ENCODE measurements around the gene HIF1A.
"Not testable (repeated sequence)": the region's sequence is repeated elsewhere in the genome, so short reads cannot be mapped to it uniquely, and the experiment has no call there.

The HIF1A gene

DNA sequence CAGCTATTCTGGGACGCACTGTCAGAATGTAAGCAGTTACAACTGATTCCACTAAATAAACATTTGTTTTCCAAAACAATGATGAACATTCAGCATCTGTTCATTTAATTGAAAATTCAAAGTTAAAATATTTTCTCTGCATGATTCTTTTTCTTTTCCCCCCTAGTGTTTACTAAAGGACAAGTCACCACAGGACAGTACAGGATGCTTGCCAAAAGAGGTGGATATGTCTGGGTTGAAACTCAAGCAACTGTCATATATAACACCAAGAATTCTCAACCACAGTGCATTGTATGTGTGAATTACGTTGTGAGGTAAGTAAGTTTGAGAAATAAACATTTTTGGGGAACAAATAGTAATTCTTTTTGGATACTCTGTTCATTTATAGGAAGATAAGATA, 38.7 kb downstream of the HIF1A start:
- TF ChIP-seq, protein P1, sequence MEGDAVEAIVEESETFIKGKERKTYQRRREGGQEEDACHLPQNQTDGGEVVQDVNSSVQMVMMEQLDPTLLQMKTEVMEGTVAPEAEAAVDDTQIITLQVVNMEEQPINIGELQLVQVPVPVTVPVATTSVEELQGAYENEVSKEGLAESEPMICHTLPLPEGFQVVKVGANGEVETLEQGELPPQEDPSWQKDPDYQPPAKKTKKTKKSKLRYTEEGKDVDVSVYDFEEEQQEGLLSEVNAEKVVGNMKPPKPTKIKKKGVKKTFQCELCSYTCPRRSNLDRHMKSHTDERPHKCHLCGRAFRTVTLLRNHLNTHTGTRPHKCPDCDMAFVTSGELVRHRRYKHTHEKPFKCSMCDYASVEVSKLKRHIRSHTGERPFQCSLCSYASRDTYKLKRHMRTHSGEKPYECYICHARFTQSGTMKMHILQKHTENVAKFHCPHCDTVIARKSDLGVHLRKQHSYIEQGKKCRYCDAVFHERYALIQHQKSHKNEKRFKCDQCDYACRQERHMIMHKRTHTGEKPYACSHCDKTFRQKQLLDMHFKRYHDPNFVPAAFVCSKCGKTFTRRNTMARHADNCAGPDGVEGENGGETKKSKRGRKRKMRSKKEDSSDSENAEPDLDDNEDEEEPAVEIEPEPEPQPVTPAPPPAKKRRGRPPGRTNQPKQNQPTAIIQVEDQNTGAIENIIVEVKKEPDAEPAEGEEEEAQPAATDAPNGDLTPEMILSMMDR (IDR thresholded peaks at IDR 0.05; ENCODE audit: low read depth, low read length) = no peak
- H3K4me3 ChIP-seq (ENCODE audit: low read depth, low read length) = no peak overlapping the region

DNA sequence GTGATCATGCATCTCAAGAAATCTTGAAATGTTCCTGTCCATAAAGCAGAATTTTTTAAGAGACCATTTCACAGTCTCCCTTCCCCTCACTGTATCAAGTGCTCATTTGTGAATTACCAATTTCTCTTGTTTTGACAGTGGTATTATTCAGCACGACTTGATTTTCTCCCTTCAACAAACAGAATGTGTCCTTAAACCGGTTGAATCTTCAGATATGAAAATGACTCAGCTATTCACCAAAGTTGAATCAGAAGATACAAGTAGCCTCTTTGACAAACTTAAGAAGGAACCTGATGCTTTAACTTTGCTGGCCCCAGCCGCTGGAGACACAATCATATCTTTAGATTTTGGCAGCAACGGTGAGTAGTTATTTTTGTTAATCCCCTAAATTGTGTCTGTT, 41.4 kb downstream of the HIF1A start:
- TF ChIP-seq, protein P1 (IDR thresholded peaks at IDR 0.05; ENCODE audit: low read depth, low read length) = no peak
- H3K4me3 ChIP-seq (ENCODE audit: low read depth, low read length) = no peak overlapping the region

DNA sequence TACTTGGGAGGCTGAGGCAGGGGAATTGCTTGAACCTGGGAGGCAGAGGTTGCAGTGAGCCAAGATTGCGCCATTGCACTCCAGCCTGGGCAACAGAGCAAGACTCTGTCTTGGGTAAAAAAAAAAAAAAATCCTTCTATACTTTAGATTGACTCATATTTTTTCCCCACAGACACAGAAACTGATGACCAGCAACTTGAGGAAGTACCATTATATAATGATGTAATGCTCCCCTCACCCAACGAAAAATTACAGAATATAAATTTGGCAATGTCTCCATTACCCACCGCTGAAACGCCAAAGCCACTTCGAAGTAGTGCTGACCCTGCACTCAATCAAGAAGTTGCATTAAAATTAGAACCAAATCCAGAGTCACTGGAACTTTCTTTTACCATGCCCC, 42.6 kb downstream of the HIF1A start:
- no peak overlapping the region for H3K4me3 ChIP-seq (ENCODE audit: low read depth, low read length)
- TF ChIP-seq, protein P1 (IDR thresholded peaks at IDR 0.05; ENCODE audit: low read depth, low read length) = no peak

DNA sequence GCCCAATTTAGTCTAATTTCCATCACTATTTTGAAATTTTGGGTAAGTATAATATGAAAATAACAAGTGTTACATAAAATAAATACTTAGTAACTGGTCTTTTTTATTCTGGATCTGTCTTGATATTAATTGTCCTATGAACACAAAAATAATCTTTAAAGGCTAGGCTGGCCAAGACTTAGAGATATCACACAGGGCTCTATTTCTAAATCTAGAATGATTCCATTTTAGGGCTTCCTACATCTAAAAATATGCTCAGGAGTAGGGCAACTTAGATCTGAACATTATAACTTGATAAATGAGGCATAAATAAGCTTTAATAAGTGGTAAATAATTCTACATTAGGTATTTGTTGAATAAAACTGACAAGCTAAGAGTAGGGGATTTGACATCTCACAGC, 43.8 kb downstream of the HIF1A start:
- H3K4me3 ChIP-seq (ENCODE audit: low read depth, low read length) = no peak overlapping the region
- TF ChIP-seq, protein P1 (IDR thresholded peaks at IDR 0.05; ENCODE audit: low read depth, low read length) = no peak

DNA sequence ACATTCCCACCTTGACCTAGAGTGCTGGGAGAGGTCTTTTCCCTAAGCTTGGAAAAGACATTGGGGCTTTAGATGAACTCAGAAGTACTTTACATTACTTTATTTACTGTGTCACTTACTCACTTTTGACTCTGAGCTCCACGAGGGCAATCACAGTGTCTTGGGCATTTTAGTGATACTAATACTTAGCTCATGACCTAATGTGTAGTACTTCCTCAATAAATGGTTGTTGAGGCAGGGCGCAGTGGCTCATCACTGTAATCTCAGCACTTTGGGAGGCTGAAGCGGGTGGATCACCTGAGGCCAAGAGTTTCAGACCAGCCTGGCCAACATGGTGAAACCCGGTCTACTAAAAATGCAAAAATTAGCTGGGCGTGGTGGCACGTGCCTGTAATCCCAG, 47.1 kb downstream of the HIF1A start:
- TF ChIP-seq, protein P1 (IDR thresholded peaks at IDR 0.05; ENCODE audit: low read depth, low read length) = no peak
- no peak overlapping the region for H3K4me3 ChIP-seq (ENCODE audit: low read depth, low read length)

DNA sequence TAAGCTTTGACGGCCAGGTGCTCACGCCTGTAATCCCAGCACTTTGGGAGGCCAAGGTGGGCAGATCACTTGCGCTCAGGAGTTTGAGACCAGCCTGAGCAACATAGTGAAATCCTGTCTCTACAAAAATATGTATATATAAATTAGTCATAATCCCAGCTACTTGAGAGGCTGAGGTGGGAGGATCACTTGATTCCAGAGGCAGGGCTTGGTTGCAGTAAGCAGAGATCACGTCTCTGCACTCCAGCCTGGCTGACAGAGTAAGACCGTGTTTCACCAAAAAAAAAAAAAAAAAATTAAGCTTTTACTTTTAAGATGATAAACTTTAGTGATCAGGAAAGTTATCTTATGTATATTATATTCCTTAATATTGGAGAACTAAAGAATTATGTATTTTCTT, 48.9 kb downstream of the HIF1A start:
- H3K4me3 ChIP-seq (ENCODE audit: low read depth, low read length) = no peak overlapping the region
- TF ChIP-seq, protein P1 (IDR thresholded peaks at IDR 0.05; ENCODE audit: low read depth, low read length) = no peak

DNA sequence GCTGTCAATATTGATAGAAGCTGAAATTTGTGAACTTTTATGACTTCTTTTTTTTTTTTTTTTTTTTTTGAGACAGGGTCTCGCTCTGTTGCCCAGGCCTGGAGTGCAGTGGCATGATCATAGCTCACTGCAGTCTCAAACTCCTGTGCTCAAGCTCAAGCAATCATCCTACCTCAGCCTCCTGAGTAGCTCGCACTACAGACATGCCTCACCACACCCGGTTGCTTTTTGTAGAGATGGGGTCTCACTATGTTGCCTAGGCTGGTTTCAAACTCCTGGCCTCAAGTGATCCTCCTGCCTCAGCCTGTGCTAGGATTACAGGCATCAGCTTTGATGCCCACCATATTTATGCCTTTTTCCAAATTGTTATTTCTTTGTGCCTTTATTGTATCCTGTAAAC, 51.0 kb downstream of the HIF1A start:
- not testable (repeated sequence) for H3K4me3 ChIP-seq (ENCODE audit: low read depth, low read length)

DNA sequence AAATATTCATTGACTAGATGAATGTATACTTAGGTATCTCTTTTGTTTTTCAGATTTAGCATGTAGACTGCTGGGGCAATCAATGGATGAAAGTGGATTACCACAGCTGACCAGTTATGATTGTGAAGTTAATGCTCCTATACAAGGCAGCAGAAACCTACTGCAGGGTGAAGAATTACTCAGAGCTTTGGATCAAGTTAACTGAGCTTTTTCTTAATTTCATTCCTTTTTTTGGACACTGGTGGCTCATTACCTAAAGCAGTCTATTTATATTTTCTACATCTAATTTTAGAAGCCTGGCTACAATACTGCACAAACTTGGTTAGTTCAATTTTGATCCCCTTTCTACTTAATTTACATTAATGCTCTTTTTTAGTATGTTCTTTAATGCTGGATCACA, 51.6 kb downstream of the HIF1A start:
- TF ChIP-seq, protein P1 (IDR thresholded peaks at IDR 0.05; ENCODE audit: low read depth, low read length) = no peak

More for the DNA sequence above, 51.6 kb downstream of the HIF1A start:
- H3K4me3 ChIP-seq (ENCODE audit: low read depth, low read length) = no peak overlapping the region; the same call in 1 of the 2 replicates
